Activated CD8-positive, alpha-beta T cell treated with anti-CD3 and anti-CD28 coated beads for 36 hours (primary cell): ENCODE data around the gene GFOD1. TPM values are rescaled to one million over a fixed set of nuclear protein-coding genes. Genes with fewer than 3 reads are reported as not detected.

Experiments
- ATAC-seq: fragments of 200-7000 bp; cut with Tn5 transposase; one replicate; pipeline ENCODE4 v1.10.0; 2021; ENCODE audit warnings: mild to moderate bottlenecking, moderate library complexity
- CTCF ChIA-PET: fragments of 350-600 bp; sonication (Branson Sonifier 250); formaldehyde crosslinking; loops from one replicate; lab custom pipeline; 2021; ENCODE audit warnings: antibody characterized with exemption; lab: Charles Lee
- POLR2A ChIA-PET: fragments of 350-600 bp; sonication (Branson Sonifier 250); formaldehyde crosslinking; loops from one replicate; lab custom pipeline; 2021; ENCODE audit warnings: antibody characterized with exemption; lab: Charles Lee
- DNase-seq: peaks from one replicate; pipeline ENCODE4 v3.0.0-alpha.2; 2020
- H3K27ac Mint-ChIP-seq: one replicate; pipeline ENCODE4 v1.8.0; 2021; ENCODE audit warnings: mild to moderate bottlenecking, mixed read lengths
- H3K27me3 Mint-ChIP-seq: one replicate; pipeline ENCODE4 v1.8.0; 2021; ENCODE audit warnings: mixed read lengths
- H3K36me3 Mint-ChIP-seq: one replicate; pipeline ENCODE4 v1.8.0; 2021; ENCODE audit warnings: low read depth, mixed read lengths
- H3K4me1 Mint-ChIP-seq: one replicate; pipeline ENCODE4 v1.8.0; 2021; ENCODE audit warnings: low read depth, mixed read lengths
- H3K4me3 Mint-ChIP-seq: one replicate; pipeline ENCODE4 v1.8.0; 2021; ENCODE audit warnings: mild to moderate bottlenecking, moderate library complexity, mixed read lengths
- H3K9me3 Mint-ChIP-seq: one replicate; pipeline ENCODE4 v1.8.0; 2021; ENCODE audit warnings: mixed read lengths
- CTCF ChIP-seq: fragments of 200-600 bp; IDR thresholded peaks from one replicate; pipeline ENCODE4 v1.8.0; 2022; ENCODE audit warnings: antibody characterized with exemption, mild to moderate bottlenecking
- intact Hi-C: fragments of 100-400 bp; cut with micrococcal nuclease; formaldehyde crosslinking; loops from one replicate; pipeline ENCODE4 v1.10.0; 2022
- total RNA-seq, 2 experiments: library from RNA; stranded (reverse); gene quantifications; one replicate each; pipeline ENCODE4 v1.2.3, GENCODE V29; 2021

Gene GFOD1
- total RNA-seq, 2 experiments from 2014 or later: 12.3 to 12.9 TPM

- H3K36me3 Mint-ChIP-seq: peaks cover 22% of the 10 kb centered on the region
- no peaks in the 10 kb centered on the region for H3K27me3 Mint-ChIP-seq
- no peak for TF ChIP-seq CTCF
- peaks cover 34% of the 10 kb centered on the region for H3K4me1 Mint-ChIP-seq
- ATAC-seq (peak; percentile 85), DNase-seq (peak; percentile 78)
- POLR2A ChIA-PET: interaction anchor here (0.7 to 1.3 kb wide), 4 partner anchors 21 to 151 kb away, joined by 3 to 4 read pairs (median 3); no protein-coding TSS in a partner anchor
- CTCF ChIA-PET: interaction anchor here (1.0 to 1.9 kb wide), 2 partner anchors 96 to 121 kb away, joined by 3 to 5 read pairs; partner anchors contain the start of gene SIRT5
- intact Hi-C loops: no loop called here
- no peaks in the 10 kb centered on the region for H3K9me3 Mint-ChIP-seq
- H3K4me3 Mint-ChIP-seq: no peak overlapping the region
- H3K27ac Mint-ChIP-seq: peak overlapping the region; percentile 62
These were observed 8.9 kb downstream of the GFOD1 start for GRCh38 chr6:13478525-13478966.

DNA sequence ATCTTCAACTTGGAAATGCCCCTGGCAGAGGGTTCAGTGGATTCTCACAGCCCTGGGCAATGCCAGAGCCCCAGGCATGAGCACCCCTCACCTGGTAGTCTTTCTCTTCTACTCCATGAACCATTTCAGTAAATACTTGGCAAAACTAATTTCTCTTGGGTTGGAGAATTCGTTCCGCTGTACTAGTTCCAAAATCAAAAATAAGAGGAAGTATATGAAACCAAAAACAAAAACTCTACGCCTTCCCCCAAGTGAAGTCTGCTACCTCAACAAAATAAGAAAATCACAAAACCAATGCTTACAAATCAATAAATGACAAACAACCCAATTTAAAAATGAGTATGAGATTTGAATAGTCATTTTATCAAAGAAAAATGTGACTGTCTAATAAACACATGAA is 12.6 kb downstream of the GFOD1 start:
- no peak for ATAC-seq
- no peaks in the 10 kb centered on the region for H3K27me3 Mint-ChIP-seq
- DNase-seq: no peak
- no peak overlapping the region for H3K4me3 Mint-ChIP-seq
- intact Hi-C loops: no loop called here
- CTCF ChIA-PET: no interaction called here
- H3K27ac Mint-ChIP-seq: no peak overlapping the region
- POLR2A ChIA-PET: no interaction called here
- no peak for TF ChIP-seq CTCF
- H3K9me3 Mint-ChIP-seq: no peaks in the 10 kb centered on the region
- H3K36me3 Mint-ChIP-seq: peaks cover 29% of the 10 kb centered on the region
- H3K4me1 Mint-ChIP-seq: peaks cover 24% of the 10 kb centered on the region

DNA sequence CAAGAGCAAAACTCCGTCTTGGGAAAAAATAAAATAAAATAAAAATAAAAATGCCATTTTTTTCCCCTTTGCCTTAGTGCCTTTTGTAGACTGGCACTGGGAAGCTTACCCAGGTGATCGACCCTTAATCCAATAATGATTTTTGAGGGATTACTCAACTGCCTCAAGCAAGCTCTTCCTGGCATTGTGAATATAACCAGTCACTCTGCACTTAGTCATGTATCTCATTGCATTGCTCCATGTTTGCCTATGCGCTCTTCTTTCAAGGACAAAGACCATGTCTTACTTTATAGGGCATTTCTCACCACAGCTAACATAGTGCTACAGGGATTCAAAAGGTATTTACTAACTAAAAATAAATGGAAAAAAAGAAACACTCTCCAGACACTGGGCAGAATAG is 13.0 kb downstream of the GFOD1 start:
- ChIA-PET CTCF (no interaction called here), POLR2A (no interaction called here)
- Mint-ChIP-seq H3K27ac (no peak overlapping the region), H3K27me3 (no peaks in the 10 kb centered on the region), H3K4me3 (no peak overlapping the region), H3K36me3 (peaks cover 29% of the 10 kb centered on the region), H3K4me1 (peaks cover 21% of the 10 kb centered on the region), H3K9me3 (no peaks in the 10 kb centered on the region)
- no peak for TF ChIP-seq CTCF
- DNase-seq (no peak), ATAC-seq (no peak)
- intact Hi-C loops: no loop called here

DNA sequence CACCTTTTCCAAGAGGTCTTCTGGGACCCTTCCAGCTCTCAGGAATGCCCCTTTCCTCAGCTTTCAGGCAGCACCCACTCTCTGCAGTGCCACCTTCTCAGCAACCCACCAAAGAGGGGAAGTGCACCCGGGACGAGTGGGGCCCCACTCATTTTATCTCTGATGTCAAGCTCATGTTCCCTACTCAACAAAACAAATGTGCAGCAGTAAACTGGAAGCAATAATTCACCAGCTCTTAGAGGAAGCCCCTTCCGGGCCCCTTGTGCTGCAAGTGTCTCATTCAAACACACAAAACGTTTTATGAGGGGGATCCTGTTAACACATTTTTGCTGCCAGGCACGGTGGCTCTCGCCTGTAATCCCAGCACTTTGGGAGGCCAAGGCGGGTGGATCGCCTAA is 13.6 kb downstream of the GFOD1 start:
- H3K27me3 Mint-ChIP-seq: no peaks in the 10 kb centered on the region
- no peak for DNase-seq
- ATAC-seq: no peak
- H3K4me3 Mint-ChIP-seq: no peak overlapping the region
- peaks cover 17% of the 10 kb centered on the region for H3K4me1 Mint-ChIP-seq
- TF ChIP-seq CTCF: no peak
- ChIA-PET CTCF (interaction anchor here (0.9 kb wide), 1 partner anchor 13 kb away, joined by 3 read pairs; no protein-coding TSS in a partner anchor), POLR2A (no interaction called here)
- peaks cover 33% of the 10 kb centered on the region for H3K36me3 Mint-ChIP-seq
- intact Hi-C loops: no loop called here
- no peaks in the 10 kb centered on the region for H3K9me3 Mint-ChIP-seq
- H3K27ac Mint-ChIP-seq: no peak overlapping the region

DNA sequence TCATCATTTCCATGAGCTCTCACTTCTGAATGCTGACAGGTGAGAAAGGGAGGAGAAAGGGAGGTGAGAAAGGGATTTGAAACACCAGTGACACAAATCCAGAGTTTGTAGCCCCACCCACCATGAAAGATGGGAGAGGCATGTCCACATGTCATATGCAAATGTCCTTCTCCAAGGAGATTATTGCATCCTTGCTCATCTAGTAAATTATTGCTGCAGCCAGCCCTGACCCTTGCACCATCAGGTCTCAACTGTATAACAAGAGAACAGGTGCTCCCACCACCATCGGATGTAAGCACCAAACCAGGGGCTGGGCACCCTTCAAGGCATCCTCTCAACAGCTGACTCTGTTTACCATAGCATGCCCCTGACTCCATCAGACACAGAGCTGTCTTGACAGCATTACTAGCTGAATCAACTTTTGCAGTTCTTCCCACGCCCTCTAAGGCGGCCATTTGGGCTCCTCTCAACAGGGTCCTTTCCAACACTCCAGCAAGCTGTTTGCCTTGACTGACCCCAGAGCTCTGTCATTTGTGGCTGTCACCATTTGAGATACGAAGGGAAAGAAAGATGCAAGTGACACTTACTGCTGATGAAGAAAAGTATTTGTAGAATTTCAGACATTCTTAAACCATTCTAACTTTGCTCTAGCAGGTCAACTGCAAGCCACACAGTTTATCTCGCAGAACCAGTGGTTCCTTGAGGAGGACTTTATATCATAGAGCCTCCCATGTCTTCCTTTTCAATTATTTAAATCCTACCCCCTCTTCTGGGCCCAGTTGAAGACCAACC is 14.2 kb downstream of the GFOD1 start:
- TF ChIP-seq CTCF: no peak
- CTCF ChIA-PET: interaction anchor here (0.9 kb wide), 1 partner anchor 14 kb away, joined by 3 read pairs; no protein-coding TSS in a partner anchor
- Mint-ChIP-seq H3K27ac (no peak overlapping the region), H3K36me3 (peaks cover 32% of the 10 kb centered on the region), H3K4me1 (peaks cover 12% of the 10 kb centered on the region), H3K9me3 (peaks cover 4% of the 10 kb centered on the region), H3K4me3 (no peak overlapping the region), H3K27me3 (no peaks in the 10 kb centered on the region)
- POLR2A ChIA-PET: interaction anchor here (1.3 kb wide), 1 partner anchor 12 kb away, joined by 3 read pairs; no protein-coding TSS in a partner anchor
- no peak for ATAC-seq
- DNase-seq: no peak
- intact Hi-C loops: no loop called here
